Measurements from ENCODE around the gene TSPAN31.

- TF ChIP-seq SIN3A (IDR thresholded peaks at IDR 0.05; ENCODE audit: borderline replicate concordance, insufficient read depth, low read length) (no peak), TAF1 (IDR thresholded peaks at IDR 0.05; ENCODE audit: borderline replicate concordance, insufficient read depth, low read length) (no peak), POLR2AphosphoS5 (IDR thresholded peaks at IDR 0.05; ENCODE audit: low read depth, low read length) (no peak)
- TF ChIP-seq, protein P1, sequence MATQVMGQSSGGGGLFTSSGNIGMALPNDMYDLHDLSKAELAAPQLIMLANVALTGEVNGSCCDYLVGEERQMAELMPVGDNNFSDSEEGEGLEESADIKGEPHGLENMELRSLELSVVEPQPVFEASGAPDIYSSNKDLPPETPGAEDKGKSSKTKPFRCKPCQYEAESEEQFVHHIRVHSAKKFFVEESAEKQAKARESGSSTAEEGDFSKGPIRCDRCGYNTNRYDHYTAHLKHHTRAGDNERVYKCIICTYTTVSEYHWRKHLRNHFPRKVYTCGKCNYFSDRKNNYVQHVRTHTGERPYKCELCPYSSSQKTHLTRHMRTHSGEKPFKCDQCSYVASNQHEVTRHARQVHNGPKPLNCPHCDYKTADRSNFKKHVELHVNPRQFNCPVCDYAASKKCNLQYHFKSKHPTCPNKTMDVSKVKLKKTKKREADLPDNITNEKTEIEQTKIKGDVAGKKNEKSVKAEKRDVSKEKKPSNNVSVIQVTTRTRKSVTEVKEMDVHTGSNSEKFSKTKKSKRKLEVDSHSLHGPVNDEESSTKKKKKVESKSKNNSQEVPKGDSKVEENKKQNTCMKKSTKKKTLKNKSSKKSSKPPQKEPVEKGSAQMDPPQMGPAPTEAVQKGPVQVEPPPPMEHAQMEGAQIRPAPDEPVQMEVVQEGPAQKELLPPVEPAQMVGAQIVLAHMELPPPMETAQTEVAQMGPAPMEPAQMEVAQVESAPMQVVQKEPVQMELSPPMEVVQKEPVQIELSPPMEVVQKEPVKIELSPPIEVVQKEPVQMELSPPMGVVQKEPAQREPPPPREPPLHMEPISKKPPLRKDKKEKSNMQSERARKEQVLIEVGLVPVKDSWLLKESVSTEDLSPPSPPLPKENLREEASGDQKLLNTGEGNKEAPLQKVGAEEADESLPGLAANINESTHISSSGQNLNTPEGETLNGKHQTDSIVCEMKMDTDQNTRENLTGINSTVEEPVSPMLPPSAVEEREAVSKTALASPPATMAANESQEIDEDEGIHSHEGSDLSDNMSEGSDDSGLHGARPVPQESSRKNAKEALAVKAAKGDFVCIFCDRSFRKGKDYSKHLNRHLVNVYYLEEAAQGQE (IDR thresholded peaks at IDR 0.05; ENCODE audit: insufficient read depth in 1 of 2, low read depth in 2 of 2, low read length in 2 of 2), result no peak
Observed at GRCh38 chr12:57771236-57771872, 26.5 kb downstream of the TSPAN31 start.
